ENCODE data around the gene LAMB4.

LAMB4 gene

GRCh38 chr7:108104324-108104723 lies 25.8 kb downstream of the LAMB4 start:
- no peak for DNase-seq

- no peak for DNase-seq
These were observed 26.4 kb downstream of the LAMB4 start for GRCh38 chr7:108103558-108104298.

- DNase-seq = no peak
These were observed 27.4 kb downstream of the LAMB4 start for GRCh38 chr7:108102671-108103312.

- DNase-seq = no peak
These were observed 28.4 kb downstream of the LAMB4 start for GRCh38 chr7:108101759-108102158.

GRCh38 chr7:108099713-108100112 lies 30.4 kb downstream of the LAMB4 start:
- DNase-seq = no peak

GRCh38 chr7:108097703-108098102 lies 32.5 kb downstream of the LAMB4 start:
- no peak for DNase-seq

GRCh38 chr7:108096996-108097395 lies 33.2 kb downstream of the LAMB4 start:
- DNase-seq = no peak

- no peak for DNase-seq
These were observed 35.0 kb downstream of the LAMB4 start for GRCh38 chr7:108094933-108095710.

GRCh38 chr7:108094346-108094745 lies 35.8 kb downstream of the LAMB4 start:
- no peak for DNase-seq

GRCh38 chr7:108093851-108094331 lies 36.3 kb downstream of the LAMB4 start:
- no peak for DNase-seq

- DNase-seq = no peak
These were observed 36.8 kb downstream of the LAMB4 start for GRCh38 chr7:108093341-108093740.

- no peak for DNase-seq
These were observed 38.7 kb downstream of the LAMB4 start for GRCh38 chr7:108091461-108091831.

GRCh38 chr7:108090791-108091460 lies 39.2 kb downstream of the LAMB4 start:
- DNase-seq = no peak

GRCh38 chr7:108089381-108089780 lies 40.8 kb downstream of the LAMB4 start:
- no peak for DNase-seq

- DNase-seq = no peak
These were observed 41.4 kb downstream of the LAMB4 start for GRCh38 chr7:108088729-108089128.

GRCh38 chr7:108087778-108088177 lies 42.4 kb downstream of the LAMB4 start:
- DNase-seq = no peak

GRCh38 chr7:108086962-108087361 lies 43.2 kb downstream of the LAMB4 start:
- DNase-seq = no peak

- DNase-seq = no peak
These were observed 43.6 kb downstream of the LAMB4 start for GRCh38 chr7:108086546-108086945.

GRCh38 chr7:108083980-108084379 lies 46.2 kb downstream of the LAMB4 start:
- DNase-seq = no peak

GRCh38 chr7:108079648-108080591 lies 50.2 kb downstream of the LAMB4 start:
- no peak for DNase-seq

- no peak for DNase-seq
These were observed 50.9 kb downstream of the LAMB4 start for GRCh38 chr7:108079276-108079647.

GRCh38 chr7:108078691-108079090 lies 51.5 kb downstream of the LAMB4 start:
- DNase-seq = no peak

All from CD4-positive, alpha-beta T cell treated with Interleukin-4 for 1 hour (primary cell).